HG03066 (cell line): ENCODE measurements around the gene MYF6.

Experiments
- ATAC-seq: cut with Tn5 transposase; IDR thresholded peaks from one replicate; pipeline ENCODE4 v1.9.1; 2021; ENCODE audit warnings: low read depth; ENCODE audit not compliant: unreplicated experiment

The MYF6 gene

GRCh38 chr12:80702889-80703805 is 4.3 kb upstream of the MYF6 start:
- ATAC-seq, result peak; percentile 84

- ATAC-seq, result no peak
Observed at GRCh38 chr12:80704420-80704819, 3.0 kb upstream of the MYF6 start.

- ATAC-seq, result no peak
Observed at GRCh38 chr12:80707830-80708258, 410 bp downstream of the MYF6 start.

GRCh38 chr12:80708259-80708974 is 983 bp downstream of the MYF6 start:
- no peak for ATAC-seq

GRCh38 chr12:80708975-80709328 is 1.5 kb downstream of the MYF6 start:
- ATAC-seq, result no peak

- ATAC-seq, result peak; percentile 66
Observed at GRCh38 chr12:80709811-80710726, 2.6 kb downstream of the MYF6 start.

- ATAC-seq, result no peak
Observed at GRCh38 chr12:80710727-80711449, 3.5 kb downstream of the MYF6 start.

- no peak for ATAC-seq
Observed at GRCh38 chr12:80711866-80712265, 4.4 kb downstream of the MYF6 start.

GRCh38 chr12:80712866-80713265 is 5.4 kb downstream of the MYF6 start:
- no peak for ATAC-seq

- ATAC-seq, result no peak
Observed at GRCh38 chr12:80713419-80713818, 6.0 kb downstream of the MYF6 start.

GRCh38 chr12:80714055-80714454 is 6.6 kb downstream of the MYF6 start:
- ATAC-seq, result no peak

- no peak for ATAC-seq
Observed at GRCh38 chr12:80714846-80715245, 7.4 kb downstream of the MYF6 start.

GRCh38 chr12:80715713-80716249 is 8.3 kb downstream of the MYF6 start:
- ATAC-seq, result no peak

- no peak for ATAC-seq
Observed at GRCh38 chr12:80716696-80717469, 9.4 kb downstream of the MYF6 start, which contains the start of gene MYF5. TSS of gene MYF5 (plus strand) at chr12:80716912. CDS start at chr12:80717064, 152 bp downstream.

- no peak for ATAC-seq
Observed at GRCh38 chr12:80717856-80718255, 10.4 kb downstream of the MYF6 start.

- no peak for ATAC-seq
Observed at GRCh38 chr12:80720516-80720915, 13.1 kb downstream of the MYF6 start.

GRCh38 chr12:80721326-80721725 is 13.9 kb downstream of the MYF6 start:
- ATAC-seq, result no peak

GRCh38 chr12:80745851-80746505 is 38.5 kb downstream of the MYF6 start:
- ATAC-seq, result no peak
